WTC11 (cell line): ENCODE results near the gene SLC12A8. TPM values are rescaled to one million over a fixed set of nuclear protein-coding genes. Genes with fewer than 3 reads are reported as not detected.

Source experiments
- ATAC-seq: fragments of 200-7000 bp; cut with Tn5 transposase; 2 replicates; pipeline ENCODE4 v1.10.0; 2021; ENCODE audit warnings: mild to moderate bottlenecking, moderate library complexity
- CTCF ChIA-PET: fragments of 300-600 bp; sonication (Branson Sonifier 250); formaldehyde crosslinking; loops from one replicate; lab custom pipeline; 2021; ENCODE audit warnings: antibody characterized with exemption; lab: Charles Lee
- POLR2A ChIA-PET: fragments of 350-600 bp; sonication (Branson Sonifier 250); formaldehyde crosslinking; loops from one replicate; lab custom pipeline; 2021; ENCODE audit warnings: antibody characterized with exemption; lab: Charles Lee
- DNase-seq: peaks from one replicate; pipeline ENCODE4 v3.0.0; 2021; ENCODE audit warnings: low spot score
- H3K27ac Mint-ChIP-seq: 2 replicates; pipeline ENCODE4 v1.8.0; 2021; ENCODE audit warnings: mixed read lengths
- H3K27me3 Mint-ChIP-seq: 2 replicates; pipeline ENCODE4 v1.8.0; 2021; ENCODE audit warnings: low read depth, mild to moderate bottlenecking, moderate library complexity, mixed read lengths
- H3K36me3 Mint-ChIP-seq: 2 replicates; pipeline ENCODE4 v1.8.0; 2021; ENCODE audit warnings: mixed read lengths
- H3K4me1 Mint-ChIP-seq: 2 replicates; pipeline ENCODE4 v1.8.0; 2022; ENCODE audit warnings: mixed read lengths
- H3K4me3 Mint-ChIP-seq: 2 replicates; pipeline ENCODE4 v1.8.0; 2021; ENCODE audit warnings: mild to moderate bottlenecking, moderate library complexity, mixed read lengths
- H3K9me3 Mint-ChIP-seq: 2 replicates; pipeline ENCODE4 v1.8.0; 2021; ENCODE audit warnings: mixed read lengths
- AFF4 ChIP-seq: sonication (generic); formaldehyde crosslinking; IDR thresholded peaks from 2 replicates; pipeline ENCODE4 v1.8.1; 2023; ENCODE audit warnings: mild to moderate bottlenecking, missing genetic modification reagents, borderline replicate concordance
- AR ChIP-seq: fragments of 250-450 bp; sonication (Bioruptor Pico); IDR thresholded peaks from 2 replicates; pipeline ENCODE4 v1.9.0; 2021; ENCODE audit warnings: mild to moderate bottlenecking
- CREM ChIP-seq: sonication (generic); formaldehyde crosslinking; IDR thresholded peaks from 2 replicates; pipeline ENCODE4 v1.8.1; 2022; ENCODE audit warnings: mild to moderate bottlenecking, missing genetic modification reagents, moderate library complexity
- E2F1 ChIP-seq: sonication (generic); formaldehyde crosslinking; IDR thresholded peaks from 2 replicates; pipeline ENCODE4 v1.8.0; 2022; ENCODE audit warnings: mild to moderate bottlenecking, missing genetic modification reagents
- ESRRA ChIP-seq: sonication (generic); formaldehyde crosslinking; IDR thresholded peaks from 2 replicates; pipeline ENCODE4 v1.8.1; 2022; ENCODE audit warnings: mild to moderate bottlenecking, missing genetic modification reagents, borderline replicate concordance
- ETV6 ChIP-seq: sonication (generic); formaldehyde crosslinking; IDR thresholded peaks from 2 replicates; pipeline ENCODE4 v1.8.1; 2022; ENCODE audit warnings: mild to moderate bottlenecking, missing genetic modification reagents
- HMGA2 ChIP-seq: fragments of 250-450 bp; sonication (Bioruptor Pico); IDR thresholded peaks from 2 replicates; pipeline ENCODE4 v1.4.0; 2021; ENCODE audit warnings: mild to moderate bottlenecking, moderate library complexity
- HMGXB4 ChIP-seq: sonication (generic); formaldehyde crosslinking; IDR thresholded peaks from 2 replicates; pipeline ENCODE4 v1.8.1; 2023; ENCODE audit warnings: mild to moderate bottlenecking, moderate library complexity, missing genetic modification reagents
- MXD4 ChIP-seq: fragments of 250-450 bp; sonication (Bioruptor Pico); IDR thresholded peaks from 2 replicates; pipeline ENCODE4 v1.8.0; 2021; ENCODE audit warnings: mild to moderate bottlenecking, moderate library complexity, borderline replicate concordance
- NFYB ChIP-seq: sonication (generic); formaldehyde crosslinking; conservative IDR thresholded peaks from 2 replicates; pipeline ENCODE4 v1.8.0; 2022; ENCODE audit warnings: low read depth, missing genetic modification reagents
- OVOL2 ChIP-seq: fragments of 250-450 bp; sonication (Bioruptor Pico); IDR thresholded peaks from 2 replicates; pipeline ENCODE4 v1.9.0; 2021; ENCODE audit warnings: mild to moderate bottlenecking, borderline replicate concordance
- RORB ChIP-seq: fragments of 250-450 bp; sonication (Bioruptor Pico); IDR thresholded peaks from 2 replicates; pipeline ENCODE4 v1.9.0; 2021; ENCODE audit warnings: mild to moderate bottlenecking
- TCF7 ChIP-seq: sonication (generic); formaldehyde crosslinking; IDR thresholded peaks from 2 replicates; pipeline ENCODE4 v1.8.0; 2022; ENCODE audit warnings: mild to moderate bottlenecking, low read depth, missing genetic modification reagents, moderate library complexity
- ZBTB21 ChIP-seq: sonication (generic); formaldehyde crosslinking; IDR thresholded peaks from 2 replicates; pipeline ENCODE4 v1.8.1; 2023; ENCODE audit warnings: mild to moderate bottlenecking, missing genetic modification reagents, borderline replicate concordance
- ZMAT4 ChIP-seq: fragments of 250-450 bp; sonication (Bioruptor Pico); IDR thresholded peaks from 2 replicates; pipeline ENCODE4 v1.9.0; 2021; ENCODE audit warnings: mild to moderate bottlenecking
- ZNF219 ChIP-seq: sonication (generic); formaldehyde crosslinking; IDR thresholded peaks from 2 replicates; pipeline ENCODE4 v1.8.0; 2023; ENCODE audit warnings: missing genetic modification reagents, mild to moderate bottlenecking, borderline replicate concordance
- ZNF263 ChIP-seq: sonication (generic); formaldehyde crosslinking; IDR thresholded peaks from 2 replicates; pipeline ENCODE4 v1.8.1; 2022; ENCODE audit warnings: low read depth, mild to moderate bottlenecking, moderate library complexity, missing genetic modification reagents
- ZNF512 ChIP-seq: sonication (generic); formaldehyde crosslinking; IDR thresholded peaks from 2 replicates; pipeline ENCODE4 v1.8.1; 2022; ENCODE audit warnings: missing genetic modification reagents, borderline replicate concordance
- total RNA-seq: library from RNA; stranded (reverse); gene quantifications from 3 replicates; pipeline ENCODE4 v1.2.3, GENCODE V29; 2021
- TF ChIP-seq, protein P1 (sequence below): sonication (generic); formaldehyde crosslinking; IDR thresholded peaks from 2 replicates; pipeline ENCODE4 v1.8.0; 2022; ENCODE audit warnings: missing genetic modification reagents
- TF ChIP-seq, protein P2 (sequence below): sonication (generic); formaldehyde crosslinking; IDR thresholded peaks from 2 replicates; pipeline ENCODE4 v1.8.1; 2023; ENCODE audit warnings: mild to moderate bottlenecking, missing genetic modification reagents, moderate library complexity

Gene SLC12A8
- total RNA-seq, 1 experiment from 2014 or later: 9.1 TPM

DNA sequence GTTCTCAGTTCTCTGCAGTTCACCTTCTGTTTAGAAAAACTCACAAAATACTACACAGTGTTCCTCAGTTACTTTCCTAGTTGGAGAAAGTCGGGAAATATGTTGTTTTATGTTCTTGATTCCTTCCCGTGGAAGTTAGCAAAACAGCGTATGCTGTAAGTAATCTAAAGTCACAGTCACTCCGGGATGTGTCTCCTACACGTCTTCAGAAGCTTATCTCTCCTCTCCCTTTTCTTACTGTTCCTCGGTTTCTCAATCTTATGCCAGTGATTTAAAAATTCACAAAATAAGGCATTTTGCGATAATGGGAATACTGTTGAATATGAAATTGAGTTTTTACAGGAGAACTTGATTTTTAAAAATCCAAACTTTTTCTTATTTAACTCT, 158.5 kb downstream of the SLC12A8 start (continued):
- TF ChIP-seq ZNF219 (CRISPR knock-in tag) (no peak), ESRRA (CRISPR knock-in tag) (no peak), AFF4 (CRISPR knock-in tag) (no peak), MXD4 (CRISPR knock-in tag) (no peak)

GRCh38 chr3:125053304-125053699, 159.2 kb downstream of the SLC12A8 start:
- ChIA-PET POLR2A (interaction anchor here (0.5 to 0.6 kb wide), 2 partner anchors 14 to 208 kb away, joined by 3 read pairs; no protein-coding TSS in a partner anchor), CTCF (interaction anchor here (1.6 kb wide), 1 partner anchor 8 kb away, joined by 4 read pairs; no protein-coding TSS in a partner anchor)
- no peaks in the 10 kb centered on the region for H3K36me3 Mint-ChIP-seq
- H3K27ac Mint-ChIP-seq: no peak overlapping the region
- peaks cover 38% of the 10 kb centered on the region for H3K27me3 Mint-ChIP-seq
- no peak overlapping the region for H3K4me3 Mint-ChIP-seq
- no peak for ATAC-seq
- peaks cover 53% of the 10 kb centered on the region for H3K4me1 Mint-ChIP-seq
- H3K9me3 Mint-ChIP-seq: no peaks in the 10 kb centered on the region
- no peak for DNase-seq
- no peak for TF ChIP-seq ZMAT4 (CRISPR knock-in tag)
- no peak for TF ChIP-seq OVOL2 (CRISPR knock-in tag)
- no peak for TF ChIP-seq AR (CRISPR knock-in tag)
- TF ChIP-seq CREM (CRISPR knock-in tag): no peak
- no peak for TF ChIP-seq HMGA2 (CRISPR knock-in tag)
- no peak for TF ChIP-seq E2F1 (CRISPR knock-in tag)
- TF ChIP-seq NFYB (CRISPR knock-in tag): no peak
- TF ChIP-seq, protein P1, sequence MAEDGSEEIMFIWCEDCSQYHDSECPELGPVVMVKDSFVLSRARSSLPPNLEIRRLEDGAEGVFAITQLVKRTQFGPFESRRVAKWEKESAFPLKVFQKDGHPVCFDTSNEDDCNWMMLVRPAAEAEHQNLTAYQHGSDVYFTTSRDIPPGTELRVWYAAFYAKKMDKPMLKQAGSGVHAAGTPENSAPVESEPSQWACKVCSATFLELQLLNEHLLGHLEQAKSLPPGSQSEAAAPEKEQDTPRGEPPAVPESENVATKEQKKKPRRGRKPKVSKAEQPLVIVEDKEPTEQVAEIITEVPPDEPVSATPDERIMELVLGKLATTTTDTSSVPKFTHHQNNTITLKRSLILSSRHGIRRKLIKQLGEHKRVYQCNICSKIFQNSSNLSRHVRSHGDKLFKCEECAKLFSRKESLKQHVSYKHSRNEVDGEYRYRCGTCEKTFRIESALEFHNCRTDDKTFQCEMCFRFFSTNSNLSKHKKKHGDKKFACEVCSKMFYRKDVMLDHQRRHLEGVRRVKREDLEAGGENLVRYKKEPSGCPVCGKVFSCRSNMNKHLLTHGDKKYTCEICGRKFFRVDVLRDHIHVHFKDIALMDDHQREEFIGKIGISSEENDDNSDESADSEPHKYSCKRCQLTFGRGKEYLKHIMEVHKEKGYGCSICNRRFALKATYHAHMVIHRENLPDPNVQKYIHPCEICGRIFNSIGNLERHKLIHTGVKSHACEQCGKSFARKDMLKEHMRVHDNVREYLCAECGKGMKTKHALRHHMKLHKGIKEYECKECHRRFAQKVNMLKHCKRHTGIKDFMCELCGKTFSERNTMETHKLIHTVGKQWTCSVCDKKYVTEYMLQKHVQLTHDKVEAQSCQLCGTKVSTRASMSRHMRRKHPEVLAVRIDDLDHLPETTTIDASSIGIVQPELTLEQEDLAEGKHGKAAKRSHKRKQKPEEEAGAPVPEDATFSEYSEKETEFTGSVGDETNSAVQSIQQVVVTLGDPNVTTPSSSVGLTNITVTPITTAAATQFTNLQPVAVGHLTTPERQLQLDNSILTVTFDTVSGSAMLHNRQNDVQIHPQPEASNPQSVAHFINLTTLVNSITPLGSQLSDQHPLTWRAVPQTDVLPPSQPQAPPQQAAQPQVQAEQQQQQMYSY (CRISPR knock-in tag): no peak
- no peak for TF ChIP-seq ZNF512 (CRISPR knock-in tag)
- TF ChIP-seq ZBTB21 (CRISPR knock-in tag): no peak
- TF ChIP-seq, protein P2, sequence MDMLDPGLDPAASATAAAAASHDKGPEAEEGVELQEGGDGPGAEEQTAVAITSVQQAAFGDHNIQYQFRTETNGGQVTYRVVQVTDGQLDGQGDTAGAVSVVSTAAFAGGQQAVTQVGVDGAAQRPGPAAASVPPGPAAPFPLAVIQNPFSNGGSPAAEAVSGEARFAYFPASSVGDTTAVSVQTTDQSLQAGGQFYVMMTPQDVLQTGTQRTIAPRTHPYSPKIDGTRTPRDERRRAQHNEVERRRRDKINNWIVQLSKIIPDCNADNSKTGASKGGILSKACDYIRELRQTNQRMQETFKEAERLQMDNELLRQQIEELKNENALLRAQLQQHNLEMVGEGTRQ: no peak
- TF ChIP-seq RORB (CRISPR knock-in tag): no peak
- TF ChIP-seq HMGXB4 (CRISPR knock-in tag): no peak
- TF ChIP-seq TCF7 (CRISPR knock-in tag): no peak
- no peak for TF ChIP-seq ETV6
- TF ChIP-seq ZNF263: no peak
